ENCODE data around the gene ADAM12.

The ADAM12 gene

GRCh38 chr10:126387931-126388911 lies at the start of gene ADAM12:
Gene ADAM12 (minus strand): TSS chr10:126388477. CDS start chr10:126388145, 332 bp downstream.
- peak; percentile 36 for DNase-seq

- no peak for DNase-seq
Observed at GRCh38 chr10:126437635-126438406, 49.5 kb upstream of the ADAM12 start.

- DNase-seq: no peak
Observed at GRCh38 chr10:126434235-126434634, 46.0 kb upstream of the ADAM12 start.

GRCh38 chr10:126433351-126433750 lies 45.1 kb upstream of the ADAM12 start:
- no peak for DNase-seq

- DNase-seq: no peak
Observed at GRCh38 chr10:126432507-126432906, 44.2 kb upstream of the ADAM12 start.

GRCh38 chr10:126431816-126432215 lies 43.5 kb upstream of the ADAM12 start:
- no peak for DNase-seq

GRCh38 chr10:126430512-126430911 lies 42.2 kb upstream of the ADAM12 start:
- no peak for DNase-seq

- DNase-seq: no peak
Observed at GRCh38 chr10:126429275-126429674, 41.0 kb upstream of the ADAM12 start.

- DNase-seq: no peak
Observed at GRCh38 chr10:126425489-126426065, 37.3 kb upstream of the ADAM12 start.

- DNase-seq: no peak
Observed at GRCh38 chr10:126425032-126425431, 36.8 kb upstream of the ADAM12 start.

- DNase-seq: no peak
Observed at GRCh38 chr10:126423732-126424491, 35.6 kb upstream of the ADAM12 start.

- no peak for DNase-seq
Observed at GRCh38 chr10:126422567-126422966, 34.3 kb upstream of the ADAM12 start.

- peak; percentile 35 for DNase-seq
Observed at GRCh38 chr10:126421756-126422256, 33.5 kb upstream of the ADAM12 start.

GRCh38 chr10:126420567-126421300 lies 32.5 kb upstream of the ADAM12 start:
- DNase-seq: no peak

GRCh38 chr10:126417220-126417825 lies 29.0 kb upstream of the ADAM12 start:
- no peak for DNase-seq

GRCh38 chr10:126409821-126410220 lies 21.5 kb upstream of the ADAM12 start:
- no peak for DNase-seq

- DNase-seq: no peak
Observed at GRCh38 chr10:126408953-126409641, 20.8 kb upstream of the ADAM12 start.

GRCh38 chr10:126407831-126408230 lies 19.6 kb upstream of the ADAM12 start:
- DNase-seq: no peak

- no peak for DNase-seq
Observed at GRCh38 chr10:126405239-126405775, 17.0 kb upstream of the ADAM12 start.

Measured in GOT3 (cell line).